Hair follicle dermal papilla cell (primary cell): ENCODE results near the gene USP54. TPM values are rescaled to one million over a fixed set of nuclear protein-coding genes. Genes with fewer than 3 reads are reported as not detected.

Experiments
- small RNA-seq: library from RNA; depleted of rRNA; stranded (forward); fragments of <200 nt; gene quantifications from one replicate; pipeline ENCODE3, GENCODE V24; 2012
- total RNA-seq: library from RNA; depleted of rRNA; stranded (reverse); fragments of >200 nt; gene quantifications from 2 replicates; pipeline ENCODE4 v1.2.3, GENCODE V29; 2012

The USP54 gene
- total RNA-seq = 8.6 and 11.5 TPM in 2 replicates

GRCh38 chr10:73590881-73591799, at the start of gene USP54:
Gene USP54, minus strand, starts transcription at chr10:73591342. Its CDS starts 15,684 bp downstream, at chr10:73575658.

DNA sequence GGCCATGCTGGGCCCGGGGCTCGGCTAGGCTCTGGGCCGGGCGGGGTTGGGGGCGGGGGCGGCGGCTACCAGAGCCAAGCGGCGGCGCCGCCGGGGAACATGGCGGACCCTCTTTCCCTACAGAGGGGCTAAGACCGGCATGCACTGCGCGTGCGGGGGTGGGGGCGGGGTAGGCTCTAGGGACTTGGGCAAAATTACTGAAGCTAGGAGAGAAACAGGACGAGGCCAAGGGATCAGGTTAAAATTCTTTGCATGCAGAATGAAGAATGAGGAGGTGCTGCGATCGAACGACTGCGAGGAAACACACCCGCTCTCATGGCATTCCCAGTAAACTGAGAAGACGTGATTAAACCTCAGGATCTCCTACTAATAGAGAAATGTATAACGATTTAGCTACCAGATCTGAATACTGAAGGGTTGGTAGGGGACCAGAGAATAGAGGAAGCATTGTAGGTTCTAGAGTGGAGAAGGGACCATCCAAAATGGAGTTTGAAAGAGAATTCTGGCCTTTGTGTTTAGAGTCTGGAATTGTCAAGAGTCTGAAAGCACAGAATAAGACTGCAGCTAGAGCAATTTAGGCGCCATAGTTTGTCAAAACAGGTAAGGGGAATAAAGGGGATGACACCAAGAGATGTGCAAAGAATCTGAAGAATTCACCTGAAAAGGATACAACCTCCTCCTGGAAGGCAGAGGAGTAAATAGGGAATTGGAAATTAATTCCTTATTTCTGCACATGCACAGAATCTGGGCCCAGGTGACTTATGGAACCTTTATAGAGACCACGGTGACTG, 95.1 kb downstream of the USP54 start, which contains the start of gene PPP3CB:
Gene PPP3CB, minus strand, starts transcription at position 141 of the 791 bp plus-strand sequence. Its CDS starts 135 bp downstream, at position 6.

Small RNA genes within 50 kb of the gene (small RNA-seq; reads per million reads assigned to genes)
- gene RNU6-883P = not detected

Other genes with a start within 250 kb of the USP54 start
- gene CFAP70, start 232.5 kb downstream of the USP54 start, total RNA-seq = 1.2 and 1.3 TPM in 2 replicates
- 109 and 125 TPM in 2 replicates for gene ANXA7, start 177.3 kb downstream of the USP54 start, total RNA-seq
- gene MSS51, start 157.8 kb downstream of the USP54 start, total RNA-seq = 2.9 TPM in 2 replicates
- gene PPP3CB, start 95.3 kb downstream of the USP54 start, total RNA-seq = 32.7 and 37.0 TPM in 2 replicates
- gene MYOZ1, start 50.1 kb upstream of the USP54 start, total RNA-seq = 0.12 and 0.16 TPM in 2 replicates
- gene SYNPO2L, start 64.7 kb upstream of the USP54 start, total RNA-seq = under 0.01 TPM in 1 of 2 replicates, not detected in the other
- 3.4 and 5.4 TPM in 2 replicates for gene AGAP5, start 106.8 kb upstream of the USP54 start, total RNA-seq
- gene SEC24C, start 153.0 kb upstream of the USP54 start, total RNA-seq = 57.6 and 59.7 TPM in 2 replicates
- 6.8 and 10.0 TPM in 2 replicates for gene CHCHD1, start 190.7 kb upstream of the USP54 start, total RNA-seq
- 102 and 106 TPM in 2 replicates for gene ZSWIM8, start 194.3 kb upstream of the USP54 start, total RNA-seq
- 32.3 and 39.2 TPM in 2 replicates for gene NDST2, start 220.3 kb upstream of the USP54 start, total RNA-seq